GM13976 (cell line): ENCODE measurements around the gene MAP7D1.
"Not testable (repeated sequence)": the region's sequence is repeated elsewhere in the genome, so short reads cannot be mapped to it uniquely, and the experiment has no call there.

ENCODE experiments used
- DNase-seq: peaks from one replicate; pipeline ENCODE4 v3.0.0; 2012; ENCODE audit warnings: low spot score
- CTCF ChIP-seq: IDR thresholded peaks from 2 replicates; pipeline ENCODE4 v1.5.1; 2012; ENCODE audit warnings: borderline replicate concordance, mild to moderate bottlenecking; ENCODE audit not compliant: insufficient read depth; ENCODE audit errors: extremely low read depth, missing control alignments, control extremely low read depth
- in situ Hi-C: fragments of 300-500 bp; cut with MboI; formaldehyde crosslinking; loops from one replicate; pipeline ENCODE4 v1.12.0; 2022; ENCODE audit warnings: low sequenced_read_pairs, mixed read lengths, inconsistent platforms; ENCODE audit not compliant: unreplicated experiment

Gene MAP7D1

GRCh38 chr1:36207339-36207738 is 51.4 kb downstream of the MAP7D1 start:
- no peak for TF ChIP-seq CTCF
- DNase-seq = peak; percentile 51
- in situ Hi-C loops = no loop called here

GRCh38 chr1:36208978-36209703 is 53.2 kb downstream of the MAP7D1 start:
- in situ Hi-C loops = no loop called here
- TF ChIP-seq CTCF = no peak
- DNase-seq = no peak

- no peak for DNase-seq
- in situ Hi-C loops = no loop called here
- no peak for TF ChIP-seq CTCF
Observed at GRCh38 chr1:36211307-36211706, 55.3 kb downstream of the MAP7D1 start.

GRCh38 chr1:36211841-36212240 is 55.9 kb downstream of the MAP7D1 start:
- no peak for TF ChIP-seq CTCF
- no peak for DNase-seq
- in situ Hi-C loops = no loop called here

- no peak for TF ChIP-seq CTCF
- in situ Hi-C loops = no loop called here
- no peak for DNase-seq
Observed at GRCh38 chr1:36212782-36213181, 56.8 kb downstream of the MAP7D1 start.

- TF ChIP-seq CTCF = no peak
- no peak for DNase-seq
- in situ Hi-C loops = no loop called here
Observed at GRCh38 chr1:36217670-36218069, 61.7 kb downstream of the MAP7D1 start.

GRCh38 chr1:36221901-36222300 is 65.9 kb downstream of the MAP7D1 start:
- DNase-seq, in situ Hi-C loops: not testable (repeated sequence)
